Measurements from ENCODE around the gene TTYH1. TPM values are rescaled to one million over a fixed set of nuclear protein-coding genes. Genes with fewer than 3 reads are reported as not detected.

TTYH1 gene
- total and polyA plus RNA-seq, 2 of the 8 experiments (the other 6 are each of a cell fraction or from before 2014, with no cell fraction given): 26.7 to 46.5 TPM

DNA sequence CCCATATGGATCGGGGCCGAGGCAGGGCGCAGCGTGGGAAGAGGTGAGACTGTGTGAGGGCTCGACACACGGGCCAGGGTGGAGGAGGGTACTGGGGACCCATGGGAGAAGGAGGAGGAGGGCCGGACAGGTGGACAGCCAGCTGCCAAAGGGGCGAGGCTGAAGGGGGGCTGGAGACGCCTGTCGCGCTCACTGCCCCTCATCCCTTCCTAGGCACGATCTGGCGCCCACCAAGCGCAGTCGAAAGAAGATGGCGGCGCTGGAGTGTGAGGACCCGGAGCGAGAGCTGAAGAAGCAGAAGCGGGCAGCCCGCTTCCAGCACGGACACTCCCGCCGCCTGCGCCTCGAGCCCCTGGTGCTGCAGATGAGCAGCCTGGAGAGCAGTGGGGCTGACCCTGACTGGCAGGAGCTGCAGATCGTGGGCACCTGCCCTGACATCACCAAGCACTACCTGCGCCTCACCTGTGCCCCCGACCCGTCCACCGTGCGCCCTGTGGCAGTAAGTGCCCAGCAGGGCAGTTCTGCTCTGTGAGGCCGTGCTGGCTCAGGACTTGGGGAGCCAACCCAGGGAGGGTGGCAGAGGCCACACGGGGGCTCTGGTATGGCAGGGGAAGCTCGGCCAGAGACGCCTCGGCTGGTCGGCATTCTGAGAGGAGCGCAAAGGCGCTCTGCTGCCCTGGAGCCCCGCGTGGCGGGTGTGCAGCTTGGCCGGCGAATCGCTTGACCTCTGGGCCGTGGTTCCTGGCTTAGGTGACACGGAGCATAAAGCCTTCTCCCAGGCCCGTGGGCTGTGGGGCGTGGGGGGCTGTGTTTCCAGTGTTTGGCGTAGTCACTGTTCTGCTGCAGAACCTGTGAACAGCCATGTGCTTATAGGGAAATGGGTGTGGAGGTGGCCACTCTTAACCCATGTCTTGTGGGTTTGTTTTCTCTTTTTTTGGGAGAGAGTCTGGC is 41.4 kb downstream of the TTYH1 start:
- CTCF ChIA-PET (ENCODE audit: partially characterized antibody): interaction anchor here (3.7 kb wide), 1 partner anchor 17 kb away, joined by 19 read pairs; no protein-coding TSS in a partner anchor
- TF ChIP-seq RBBP5 (IDR thresholded peaks at IDR 0.05; ENCODE audit: borderline replicate concordance, low read depth, low read length): no peak
- TF ChIP-seq, protein P1, sequence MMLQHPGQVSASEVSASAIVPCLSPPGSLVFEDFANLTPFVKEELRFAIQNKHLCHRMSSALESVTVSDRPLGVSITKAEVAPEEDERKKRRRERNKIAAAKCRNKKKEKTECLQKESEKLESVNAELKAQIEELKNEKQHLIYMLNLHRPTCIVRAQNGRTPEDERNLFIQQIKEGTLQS (IDR thresholded peaks at IDR 0.05; ENCODE audit: insufficient read depth, low read depth, low read length): no peak
- TF ChIP-seq SUZ12 (IDR thresholded peaks at IDR 0.05; ENCODE audit: low read length): no peak
- no peak for TF ChIP-seq MAFK (IDR thresholded peaks at IDR 0.05; ENCODE audit: low read depth, low read length)
- TF ChIP-seq, protein P2, sequence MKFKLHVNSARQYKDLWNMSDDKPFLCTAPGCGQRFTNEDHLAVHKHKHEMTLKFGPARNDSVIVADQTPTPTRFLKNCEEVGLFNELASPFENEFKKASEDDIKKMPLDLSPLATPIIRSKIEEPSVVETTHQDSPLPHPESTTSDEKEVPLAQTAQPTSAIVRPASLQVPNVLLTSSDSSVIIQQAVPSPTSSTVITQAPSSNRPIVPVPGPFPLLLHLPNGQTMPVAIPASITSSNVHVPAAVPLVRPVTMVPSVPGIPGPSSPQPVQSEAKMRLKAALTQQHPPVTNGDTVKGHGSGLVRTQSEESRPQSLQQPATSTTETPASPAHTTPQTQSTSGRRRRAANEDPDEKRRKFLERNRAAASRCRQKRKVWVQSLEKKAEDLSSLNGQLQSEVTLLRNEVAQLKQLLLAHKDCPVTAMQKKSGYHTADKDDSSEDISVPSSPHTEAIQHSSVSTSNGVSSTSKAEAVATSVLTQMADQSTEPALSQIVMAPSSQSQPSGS (IDR thresholded peaks at IDR 0.05; ENCODE audit: low read length): no peak
- TF ChIP-seq SIRT6 (IDR thresholded peaks at IDR 0.05; ENCODE audit: low read length): no peak
- TF ChIP-seq CEBPB (IDR thresholded peaks at IDR 0.05; ENCODE audit: low read depth, low read length): no peak
- TF ChIP-seq KDM5A (IDR thresholded peaks at IDR 0.05; ENCODE audit: low read length): no peak
- no peak for TF ChIP-seq RNF2 (IDR thresholded peaks at IDR 0.05; ENCODE audit: borderline replicate concordance, low read depth, low read length, missing control alignments, poor library complexity, severe bottlenecking)

More for the DNA sequence above, 41.4 kb downstream of the TTYH1 start:
- Histone ChIP-seq H3K4me1 (replicated peaks in 1 of 4; ENCODE audit: control insufficient read depth in 3 of 4, insufficient read depth in 4 of 4, low read length in 3 of 4) (no peaks in the 10 kb centered on the region; a peak in 2 of 7 replicates), H3K36me3 (ENCODE audit: control insufficient read depth in 2 of 4, insufficient read depth in 4 of 4, low read length in 3 of 4) (peaks cover 55 to 81% (median 74%) of the 10 kb centered on the region in 4 experiments), H2AFZ (ENCODE audit: low read length) (no peak overlapping the region), H4K5ac (ENCODE audit: insufficient read length, low read depth, low read length) (no peak overlapping the region), H3K56ac (replicated peaks; ENCODE audit: insufficient read length, low read depth, low read length) (no peak overlapping the region), H3K23me2 (ENCODE audit: low read depth, low read length) (no peaks in the 10 kb centered on the region; the same call in 1 of the 2 replicates), H3K79me1 (ENCODE audit: low read depth, low read length) (peaks cover 23% of the 10 kb centered on the region), H2BK12ac (ENCODE audit: low read depth, low read length) (no peak overlapping the region), H3K14ac (ENCODE audit: insufficient read length) (no peak overlapping the region), H4K8ac (ENCODE audit: extremely low read depth, insufficient read depth, low read length) (no peak overlapping the region), H4K20me1 (replicated peaks in 1 of 2; ENCODE audit: control insufficient read depth in 1 of 2, insufficient read depth in 2 of 2, low read length in 2 of 2) (peaks cover 13 to 57% of the 10 kb centered on the region in 2 experiments), H3K79me2 (ENCODE audit: control insufficient read depth in 1 of 2, insufficient read depth in 2 of 2, low read length in 2 of 2) (peaks cover 0 to 20% of the 10 kb centered on the region in 2 experiments; a peak in 2 of 4 replicates), H3K4me2 (ENCODE audit: insufficient read depth in 1 of 2, low read depth in 2 of 2, low read length in 2 of 2) (no peak overlapping the region), H3K23ac (ENCODE audit: insufficient read length) (no peak overlapping the region), H3K27me3 (replicated peaks in 1 of 4; ENCODE audit: control insufficient read depth in 3 of 4, extremely low read depth in 1 of 4, insufficient read depth in 3 of 4, low read length in 3 of 4) (no peaks in the 10 kb centered on the region), H3K9me3 (ENCODE audit: insufficient read depth in 2 of 2, low read depth in 1 of 2, low read length in 1 of 2) (no peaks in the 10 kb centered on the region), H4K91ac (replicated peaks; ENCODE audit: insufficient read length, low read length) (no peak overlapping the region), H2BK20ac (ENCODE audit: low read length) (no peak overlapping the region), H2BK15ac (ENCODE audit: low read length) (no peak overlapping the region), H2BK5ac (ENCODE audit: low read depth, low read length) (no peak overlapping the region), H2AK5ac (ENCODE audit: low read depth, low read length) (no peak overlapping the region), H3K4ac (replicated peaks; ENCODE audit: insufficient read length, low read depth, low read length) (no peak overlapping the region), H3K4me3 (ENCODE audit: extremely low read depth in 1 of 4, insufficient read depth in 2 of 4, low read depth in 3 of 4, low read length in 4 of 4) (no peak overlapping the region), H2BK120ac (replicated peaks; ENCODE audit: low read depth, low read length) (no peak overlapping the region), H3K9ac (replicated peaks in 1 of 4; ENCODE audit: extremely low read depth in 1 of 4, low read depth in 3 of 4, low read length in 3 of 4) (no peak overlapping the region), H3K18ac (ENCODE audit: extremely low read depth, low read length) (no peak overlapping the region), H3K27ac (ENCODE audit: low read depth, low read length) (no peak overlapping the region)
- POLR2A ChIA-PET (ENCODE audit: partially characterized antibody): interaction anchor here (0.9 to 3.0 kb wide), 4 partner anchors 9 to 23 kb away, joined by 3 to 8 read pairs (median 4); no protein-coding TSS in a partner anchor
- DNase-seq (ENCODE audit: low read depth in 1 of 2, low spot score in 2 of 2) (no peak), FAIRE-seq (no peak)
- WGBS, 2 experiments (ENCODE audit: extremely low coverage in 1 of 2, insufficient coverage in 1 of 2, insufficient read length in 1 of 2, insufficient replicate concordance in 2 of 2, low coverage in 1 of 2, low lambda C conversion rate in 2 of 2, missing lambda C conversion rate in 1 of 2): 96% methylated on average over 41 of the region's 51 CpGs; no CpG with 5 or more reads in 1 of the 2 experiments

All from H1 (cell line).